Measurements from ENCODE around the gene MXI1. TPM values are rescaled to one million over a fixed set of nuclear protein-coding genes. Genes with fewer than 3 reads are reported as not detected.

MXI1 gene
- total RNA-seq, 1 experiment from 2014 or later = 12.1 TPM

- TF ChIP-seq, protein P1, sequence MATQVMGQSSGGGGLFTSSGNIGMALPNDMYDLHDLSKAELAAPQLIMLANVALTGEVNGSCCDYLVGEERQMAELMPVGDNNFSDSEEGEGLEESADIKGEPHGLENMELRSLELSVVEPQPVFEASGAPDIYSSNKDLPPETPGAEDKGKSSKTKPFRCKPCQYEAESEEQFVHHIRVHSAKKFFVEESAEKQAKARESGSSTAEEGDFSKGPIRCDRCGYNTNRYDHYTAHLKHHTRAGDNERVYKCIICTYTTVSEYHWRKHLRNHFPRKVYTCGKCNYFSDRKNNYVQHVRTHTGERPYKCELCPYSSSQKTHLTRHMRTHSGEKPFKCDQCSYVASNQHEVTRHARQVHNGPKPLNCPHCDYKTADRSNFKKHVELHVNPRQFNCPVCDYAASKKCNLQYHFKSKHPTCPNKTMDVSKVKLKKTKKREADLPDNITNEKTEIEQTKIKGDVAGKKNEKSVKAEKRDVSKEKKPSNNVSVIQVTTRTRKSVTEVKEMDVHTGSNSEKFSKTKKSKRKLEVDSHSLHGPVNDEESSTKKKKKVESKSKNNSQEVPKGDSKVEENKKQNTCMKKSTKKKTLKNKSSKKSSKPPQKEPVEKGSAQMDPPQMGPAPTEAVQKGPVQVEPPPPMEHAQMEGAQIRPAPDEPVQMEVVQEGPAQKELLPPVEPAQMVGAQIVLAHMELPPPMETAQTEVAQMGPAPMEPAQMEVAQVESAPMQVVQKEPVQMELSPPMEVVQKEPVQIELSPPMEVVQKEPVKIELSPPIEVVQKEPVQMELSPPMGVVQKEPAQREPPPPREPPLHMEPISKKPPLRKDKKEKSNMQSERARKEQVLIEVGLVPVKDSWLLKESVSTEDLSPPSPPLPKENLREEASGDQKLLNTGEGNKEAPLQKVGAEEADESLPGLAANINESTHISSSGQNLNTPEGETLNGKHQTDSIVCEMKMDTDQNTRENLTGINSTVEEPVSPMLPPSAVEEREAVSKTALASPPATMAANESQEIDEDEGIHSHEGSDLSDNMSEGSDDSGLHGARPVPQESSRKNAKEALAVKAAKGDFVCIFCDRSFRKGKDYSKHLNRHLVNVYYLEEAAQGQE (IDR thresholded peaks at IDR 0.05; ENCODE audit: insufficient read depth in 1 of 2, low read depth in 2 of 2, low read length in 1 of 2) = no peak
- TF ChIP-seq TCF7L2 (IDR thresholded peaks at IDR 0.05; ENCODE audit: low read depth, low read length) = no peak
- in situ Hi-C loops (cut with HindIII; ENCODE audit: low pct_unique_long_range_greater_than_20kb, low sequenced_read_pairs) = no loop called here
- BruUV-seq (replicated peaks) = no TSS peak
- Histone ChIP-seq H3K27me3 (ENCODE audit: control insufficient read depth, insufficient read depth, low read length) (no peaks in the 10 kb centered on the region), H3K4me3 (ENCODE audit: low read depth in 2 of 2, low read length in 2 of 2) (no peak overlapping the region), H3K36me3 (ENCODE audit: control insufficient read depth, insufficient read depth, low read length) (no peaks in the 10 kb centered on the region; the same call in 1 of the 2 replicates), H3K4me1 (ENCODE audit: control insufficient read depth, insufficient read depth, low read length) (no peaks in the 10 kb centered on the region; the same call in 1 of the 2 replicates), H3K9me3 (ENCODE audit: control insufficient read depth, insufficient read depth, low read depth, low read length) (no peaks in the 10 kb centered on the region), H3K27ac (ENCODE audit: low read length) (no peak overlapping the region)
- intact Hi-C loops (cut with micrococcal nuclease; ENCODE audit: unreplicated experiment) = no loop called here
- CTCF ChIA-PET = no interaction called here
- DNase-seq (ENCODE audit: low read depth, low spot score) (no peak), ATAC-seq (no peak)
- POLR2A ChIA-PET = no interaction called here
Measured at GRCh38 chr10:110241841-110242240, 34.4 kb downstream of the MXI1 start.

GRCh38 chr10:110242511-110242910 is 35.1 kb downstream of the MXI1 start:
- in situ Hi-C loops (cut with HindIII; ENCODE audit: low pct_unique_long_range_greater_than_20kb, low sequenced_read_pairs) = no loop called here
- intact Hi-C loops (cut with micrococcal nuclease; ENCODE audit: unreplicated experiment) = no loop called here
- H3K4me1 ChIP-seq (ENCODE audit: control insufficient read depth, insufficient read depth, low read length) = no peaks in the 10 kb centered on the region; the same call in 1 of the 2 replicates
- DNase-seq (ENCODE audit: low read depth, low spot score) = no peak
- H3K9me3 ChIP-seq (ENCODE audit: control insufficient read depth, insufficient read depth, low read depth, low read length) = no peaks in the 10 kb centered on the region
- ChIA-PET POLR2A (no interaction called here), CTCF (no interaction called here)
- H3K36me3 ChIP-seq (ENCODE audit: control insufficient read depth, insufficient read depth, low read length) = no peaks in the 10 kb centered on the region; the same call in 1 of the 2 replicates
- no peak for TF ChIP-seq POLR2AphosphoS5 (IDR thresholded peaks at IDR 0.05; ENCODE audit: low read depth, low read length)
- no peak for TF ChIP-seq SIN3A (IDR thresholded peaks at IDR 0.05; ENCODE audit: borderline replicate concordance, insufficient read depth, low read depth, low read length)
- TF ChIP-seq, protein P2, sequence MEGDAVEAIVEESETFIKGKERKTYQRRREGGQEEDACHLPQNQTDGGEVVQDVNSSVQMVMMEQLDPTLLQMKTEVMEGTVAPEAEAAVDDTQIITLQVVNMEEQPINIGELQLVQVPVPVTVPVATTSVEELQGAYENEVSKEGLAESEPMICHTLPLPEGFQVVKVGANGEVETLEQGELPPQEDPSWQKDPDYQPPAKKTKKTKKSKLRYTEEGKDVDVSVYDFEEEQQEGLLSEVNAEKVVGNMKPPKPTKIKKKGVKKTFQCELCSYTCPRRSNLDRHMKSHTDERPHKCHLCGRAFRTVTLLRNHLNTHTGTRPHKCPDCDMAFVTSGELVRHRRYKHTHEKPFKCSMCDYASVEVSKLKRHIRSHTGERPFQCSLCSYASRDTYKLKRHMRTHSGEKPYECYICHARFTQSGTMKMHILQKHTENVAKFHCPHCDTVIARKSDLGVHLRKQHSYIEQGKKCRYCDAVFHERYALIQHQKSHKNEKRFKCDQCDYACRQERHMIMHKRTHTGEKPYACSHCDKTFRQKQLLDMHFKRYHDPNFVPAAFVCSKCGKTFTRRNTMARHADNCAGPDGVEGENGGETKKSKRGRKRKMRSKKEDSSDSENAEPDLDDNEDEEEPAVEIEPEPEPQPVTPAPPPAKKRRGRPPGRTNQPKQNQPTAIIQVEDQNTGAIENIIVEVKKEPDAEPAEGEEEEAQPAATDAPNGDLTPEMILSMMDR (IDR thresholded peaks at IDR 0.05) = no peak
- TF ChIP-seq, protein P1 (IDR thresholded peaks at IDR 0.05; ENCODE audit: insufficient read depth in 1 of 2, low read depth in 2 of 2, low read length in 1 of 2) = no peak
- TF ChIP-seq TCF7L2 (IDR thresholded peaks at IDR 0.05; ENCODE audit: low read depth, low read length) = no peak
- no peak overlapping the region for H3K4me3 ChIP-seq (ENCODE audit: low read depth in 2 of 2, low read length in 2 of 2)
- no peaks in the 10 kb centered on the region for H3K27me3 ChIP-seq (ENCODE audit: control insufficient read depth, insufficient read depth, low read length)
- ATAC-seq = no peak
- H3K27ac ChIP-seq (ENCODE audit: low read length) = no peak overlapping the region
- BruUV-seq (replicated peaks) = no TSS peak
